ENCODE measurements around the gene HIVEP1. TPM values are rescaled to one million over a fixed set of nuclear protein-coding genes. Genes with fewer than 3 reads are reported as not detected.

HIVEP1 gene
- total RNA-seq, 1 experiment from 2014 or later, result 24.3 TPM

DNA sequence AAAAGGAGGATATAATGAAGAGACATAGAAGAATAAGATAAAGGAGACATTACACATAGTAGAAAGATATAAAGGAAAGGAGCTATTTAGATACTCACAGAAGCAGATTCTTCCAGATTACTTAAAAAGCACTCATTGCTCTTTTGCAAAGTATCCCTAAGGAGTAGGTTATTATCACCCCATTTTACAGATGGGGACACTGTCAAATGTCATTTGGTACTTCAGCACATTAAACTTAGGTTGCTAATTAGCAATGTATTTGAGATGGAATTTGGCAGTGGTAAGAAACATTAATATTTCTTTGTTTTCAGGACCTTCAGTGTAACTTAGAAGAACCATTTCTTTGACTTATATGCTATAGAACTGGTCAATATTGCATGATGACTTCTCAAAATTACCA, 11.9 kb upstream of the HIVEP1 start:
- DNase-seq (ENCODE audit: low spot score) (no peak), ATAC-seq (no peak)
- Mint-ChIP-seq H3K9me3 (no peaks in the 10 kb centered on the region), H3K27ac (no peak overlapping the region), H3K4me1 (peaks cover 16% of the 10 kb centered on the region), H3K36me3 (no peaks in the 10 kb centered on the region), H3K4me3 (no peak overlapping the region), H3K27me3 (ENCODE audit: low read depth) (no peaks in the 10 kb centered on the region)
- POLR2A ChIA-PET, result no interaction called here
- TF ChIP-seq GABPB1 (CRISPR knock-in tag; IDR thresholded peaks at IDR 0.05) (no peak), RELA (CRISPR knock-in tag; IDR thresholded peaks at IDR 0.05; ENCODE audit: borderline replicate concordance) (no peak), MYBL2 (CRISPR knock-in tag; IDR thresholded peaks at IDR 0.05) (no peak), NFYB (CRISPR knock-in tag; conservative IDR thresholded peaks at IDR 0.05; ENCODE audit: low read depth) (no peak)
- TF ChIP-seq, protein P1, sequence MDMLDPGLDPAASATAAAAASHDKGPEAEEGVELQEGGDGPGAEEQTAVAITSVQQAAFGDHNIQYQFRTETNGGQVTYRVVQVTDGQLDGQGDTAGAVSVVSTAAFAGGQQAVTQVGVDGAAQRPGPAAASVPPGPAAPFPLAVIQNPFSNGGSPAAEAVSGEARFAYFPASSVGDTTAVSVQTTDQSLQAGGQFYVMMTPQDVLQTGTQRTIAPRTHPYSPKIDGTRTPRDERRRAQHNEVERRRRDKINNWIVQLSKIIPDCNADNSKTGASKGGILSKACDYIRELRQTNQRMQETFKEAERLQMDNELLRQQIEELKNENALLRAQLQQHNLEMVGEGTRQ (CRISPR knock-in tag; IDR thresholded peaks at IDR 0.05), result no peak
- TF ChIP-seq, protein P2, sequence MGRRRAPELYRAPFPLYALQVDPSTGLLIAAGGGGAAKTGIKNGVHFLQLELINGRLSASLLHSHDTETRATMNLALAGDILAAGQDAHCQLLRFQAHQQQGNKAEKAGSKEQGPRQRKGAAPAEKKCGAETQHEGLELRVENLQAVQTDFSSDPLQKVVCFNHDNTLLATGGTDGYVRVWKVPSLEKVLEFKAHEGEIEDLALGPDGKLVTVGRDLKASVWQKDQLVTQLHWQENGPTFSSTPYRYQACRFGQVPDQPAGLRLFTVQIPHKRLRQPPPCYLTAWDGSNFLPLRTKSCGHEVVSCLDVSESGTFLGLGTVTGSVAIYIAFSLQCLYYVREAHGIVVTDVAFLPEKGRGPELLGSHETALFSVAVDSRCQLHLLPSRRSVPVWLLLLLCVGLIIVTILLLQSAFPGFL (CRISPR knock-in tag; IDR thresholded peaks at IDR 0.05; ENCODE audit: borderline replicate concordance), result no peak
- TF ChIP-seq, protein P3, sequence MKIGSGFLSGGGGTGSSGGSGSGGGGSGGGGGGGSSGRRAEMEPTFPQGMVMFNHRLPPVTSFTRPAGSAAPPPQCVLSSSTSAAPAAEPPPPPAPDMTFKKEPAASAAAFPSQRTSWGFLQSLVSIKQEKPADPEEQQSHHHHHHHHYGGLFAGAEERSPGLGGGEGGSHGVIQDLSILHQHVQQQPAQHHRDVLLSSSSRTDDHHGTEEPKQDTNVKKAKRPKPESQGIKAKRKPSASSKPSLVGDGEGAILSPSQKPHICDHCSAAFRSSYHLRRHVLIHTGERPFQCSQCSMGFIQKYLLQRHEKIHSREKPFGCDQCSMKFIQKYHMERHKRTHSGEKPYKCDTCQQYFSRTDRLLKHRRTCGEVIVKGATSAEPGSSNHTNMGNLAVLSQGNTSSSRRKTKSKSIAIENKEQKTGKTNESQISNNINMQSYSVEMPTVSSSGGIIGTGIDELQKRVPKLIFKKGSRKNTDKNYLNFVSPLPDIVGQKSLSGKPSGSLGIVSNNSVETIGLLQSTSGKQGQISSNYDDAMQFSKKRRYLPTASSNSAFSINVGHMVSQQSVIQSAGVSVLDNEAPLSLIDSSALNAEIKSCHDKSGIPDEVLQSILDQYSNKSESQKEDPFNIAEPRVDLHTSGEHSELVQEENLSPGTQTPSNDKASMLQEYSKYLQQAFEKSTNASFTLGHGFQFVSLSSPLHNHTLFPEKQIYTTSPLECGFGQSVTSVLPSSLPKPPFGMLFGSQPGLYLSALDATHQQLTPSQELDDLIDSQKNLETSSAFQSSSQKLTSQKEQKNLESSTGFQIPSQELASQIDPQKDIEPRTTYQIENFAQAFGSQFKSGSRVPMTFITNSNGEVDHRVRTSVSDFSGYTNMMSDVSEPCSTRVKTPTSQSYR (CRISPR knock-in tag; IDR thresholded peaks at IDR 0.05), result no peak
- CTCF ChIA-PET, result no interaction called here

DNA sequence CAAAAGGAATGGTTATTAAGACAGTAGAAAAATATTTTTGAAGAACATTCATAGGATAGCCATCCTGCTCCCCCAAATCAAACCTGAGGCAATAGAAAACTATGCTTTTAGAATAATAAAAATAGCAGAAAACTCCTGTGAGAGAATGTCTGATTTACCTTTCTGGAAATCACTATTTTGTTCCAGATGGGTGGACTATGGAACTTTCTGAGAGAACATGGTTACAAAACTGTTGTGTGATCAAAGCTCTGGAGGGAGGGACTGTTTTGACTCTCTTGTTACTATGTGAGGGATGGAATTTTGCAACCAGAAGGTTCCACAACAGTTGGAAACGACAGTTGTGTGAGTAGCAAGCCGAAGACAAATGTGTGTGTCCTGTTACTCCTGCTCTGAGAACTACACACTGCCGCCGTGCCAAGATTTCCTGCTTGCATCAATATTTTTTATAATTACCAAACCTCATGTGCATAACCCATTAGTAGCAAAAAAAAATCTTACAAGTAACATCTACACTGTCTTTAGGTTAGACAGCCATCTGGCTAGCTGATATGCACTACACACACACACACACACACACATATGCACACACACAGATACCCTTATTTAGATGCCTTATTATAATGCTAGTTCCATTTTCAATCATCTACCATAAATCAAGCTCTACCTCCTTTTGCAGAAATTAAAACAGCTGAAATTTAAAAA, 11.0 kb upstream of the HIVEP1 start:
- no peak for ATAC-seq
- no peaks in the 10 kb centered on the region for H3K36me3 Mint-ChIP-seq
- H3K27me3 Mint-ChIP-seq (ENCODE audit: low read depth), result no peaks in the 10 kb centered on the region
- peaks cover 16% of the 10 kb centered on the region for H3K4me1 Mint-ChIP-seq
- DNase-seq (ENCODE audit: low spot score), result no peak
- ChIA-PET CTCF (no interaction called here), POLR2A (no interaction called here)
- H3K9me3 Mint-ChIP-seq, result no peaks in the 10 kb centered on the region
- TF ChIP-seq, protein P4, sequence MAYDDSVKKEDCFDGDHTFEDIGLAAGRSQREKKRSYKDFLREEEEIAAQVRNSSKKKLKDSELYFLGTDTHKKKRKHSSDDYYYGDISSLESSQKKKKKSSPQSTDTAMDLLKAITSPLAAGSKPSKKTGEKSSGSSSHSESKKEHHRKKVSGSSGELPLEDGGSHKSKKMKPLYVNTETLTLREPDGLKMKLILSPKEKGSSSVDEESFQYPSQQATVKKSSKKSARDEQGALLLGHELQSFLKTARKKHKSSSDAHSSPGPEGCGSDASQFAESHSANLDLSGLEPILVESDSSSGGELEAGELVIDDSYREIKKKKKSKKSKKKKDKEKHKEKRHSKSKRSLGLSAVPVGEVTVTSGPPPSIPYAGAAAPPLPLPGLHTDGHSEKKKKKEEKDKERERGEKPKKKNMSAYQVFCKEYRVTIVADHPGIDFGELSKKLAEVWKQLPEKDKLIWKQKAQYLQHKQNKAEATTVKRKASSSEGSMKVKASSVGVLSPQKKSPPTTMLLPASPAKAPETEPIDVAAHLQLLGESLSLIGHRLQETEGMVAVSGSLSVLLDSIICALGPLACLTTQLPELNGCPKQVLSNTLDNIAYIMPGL (CRISPR knock-in tag; IDR thresholded peaks at IDR 0.05), result no peak
- TF ChIP-seq RORB (CRISPR knock-in tag; IDR thresholded peaks at IDR 0.05) (no peak), NR3C1 (CRISPR knock-in tag; conservative IDR thresholded peaks at IDR 0.05; ENCODE audit: low read depth) (no peak)
- H3K27ac Mint-ChIP-seq, result no peak overlapping the region
- H3K4me3 Mint-ChIP-seq, result no peak overlapping the region

DNA sequence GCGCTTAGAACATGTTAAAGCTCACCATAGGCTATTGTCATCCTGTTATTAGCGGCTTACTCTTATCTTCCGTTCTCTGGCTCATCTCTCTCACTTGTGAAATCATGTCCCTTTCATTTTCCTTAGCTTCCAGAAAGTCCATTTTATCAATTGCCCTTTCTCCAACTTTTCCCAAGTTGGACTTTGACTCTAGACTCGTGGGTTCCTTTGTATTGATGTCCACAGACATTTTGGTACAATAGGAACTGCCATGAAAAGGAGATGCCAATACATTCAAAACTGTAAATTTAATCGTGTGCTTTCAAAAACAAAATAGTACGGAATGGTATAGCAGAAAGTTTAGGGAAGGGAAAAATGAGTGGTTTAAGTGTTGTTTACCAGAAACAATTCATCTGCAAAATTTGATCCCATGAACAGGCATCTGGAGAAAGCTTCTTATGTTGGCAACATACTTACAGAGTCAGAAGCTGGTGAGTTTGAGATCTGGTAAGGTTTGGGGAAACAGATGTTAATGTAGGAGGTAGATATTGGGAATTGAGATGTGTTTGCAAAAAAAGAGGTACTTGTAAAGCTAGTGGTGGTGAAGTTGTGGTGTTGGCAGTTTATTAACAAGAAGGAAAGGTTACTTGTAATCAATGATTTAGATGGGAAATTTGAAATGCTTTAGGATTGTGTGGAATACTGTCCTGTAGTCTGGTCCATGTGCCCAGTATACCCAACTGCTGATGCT, 10.2 kb upstream of the HIVEP1 start:
- no peak for ATAC-seq
- Mint-ChIP-seq H3K27ac (no peak overlapping the region), H3K27me3 (ENCODE audit: low read depth) (no peaks in the 10 kb centered on the region), H3K36me3 (no peaks in the 10 kb centered on the region), H3K4me1 (peaks cover 14% of the 10 kb centered on the region), H3K4me3 (no peak overlapping the region), H3K9me3 (no peaks in the 10 kb centered on the region)
- DNase-seq (ENCODE audit: low spot score), result no peak
- POLR2A ChIA-PET, result no interaction called here
- CTCF ChIA-PET, result no interaction called here
- no peak for TF ChIP-seq ELF4 (CRISPR knock-in tag; IDR thresholded peaks at IDR 0.05; ENCODE audit: low read depth)
- TF ChIP-seq, protein P5, sequence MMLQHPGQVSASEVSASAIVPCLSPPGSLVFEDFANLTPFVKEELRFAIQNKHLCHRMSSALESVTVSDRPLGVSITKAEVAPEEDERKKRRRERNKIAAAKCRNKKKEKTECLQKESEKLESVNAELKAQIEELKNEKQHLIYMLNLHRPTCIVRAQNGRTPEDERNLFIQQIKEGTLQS (CRISPR knock-in tag; conservative IDR thresholded peaks at IDR 0.05), result no peak
- TF ChIP-seq, protein P6, sequence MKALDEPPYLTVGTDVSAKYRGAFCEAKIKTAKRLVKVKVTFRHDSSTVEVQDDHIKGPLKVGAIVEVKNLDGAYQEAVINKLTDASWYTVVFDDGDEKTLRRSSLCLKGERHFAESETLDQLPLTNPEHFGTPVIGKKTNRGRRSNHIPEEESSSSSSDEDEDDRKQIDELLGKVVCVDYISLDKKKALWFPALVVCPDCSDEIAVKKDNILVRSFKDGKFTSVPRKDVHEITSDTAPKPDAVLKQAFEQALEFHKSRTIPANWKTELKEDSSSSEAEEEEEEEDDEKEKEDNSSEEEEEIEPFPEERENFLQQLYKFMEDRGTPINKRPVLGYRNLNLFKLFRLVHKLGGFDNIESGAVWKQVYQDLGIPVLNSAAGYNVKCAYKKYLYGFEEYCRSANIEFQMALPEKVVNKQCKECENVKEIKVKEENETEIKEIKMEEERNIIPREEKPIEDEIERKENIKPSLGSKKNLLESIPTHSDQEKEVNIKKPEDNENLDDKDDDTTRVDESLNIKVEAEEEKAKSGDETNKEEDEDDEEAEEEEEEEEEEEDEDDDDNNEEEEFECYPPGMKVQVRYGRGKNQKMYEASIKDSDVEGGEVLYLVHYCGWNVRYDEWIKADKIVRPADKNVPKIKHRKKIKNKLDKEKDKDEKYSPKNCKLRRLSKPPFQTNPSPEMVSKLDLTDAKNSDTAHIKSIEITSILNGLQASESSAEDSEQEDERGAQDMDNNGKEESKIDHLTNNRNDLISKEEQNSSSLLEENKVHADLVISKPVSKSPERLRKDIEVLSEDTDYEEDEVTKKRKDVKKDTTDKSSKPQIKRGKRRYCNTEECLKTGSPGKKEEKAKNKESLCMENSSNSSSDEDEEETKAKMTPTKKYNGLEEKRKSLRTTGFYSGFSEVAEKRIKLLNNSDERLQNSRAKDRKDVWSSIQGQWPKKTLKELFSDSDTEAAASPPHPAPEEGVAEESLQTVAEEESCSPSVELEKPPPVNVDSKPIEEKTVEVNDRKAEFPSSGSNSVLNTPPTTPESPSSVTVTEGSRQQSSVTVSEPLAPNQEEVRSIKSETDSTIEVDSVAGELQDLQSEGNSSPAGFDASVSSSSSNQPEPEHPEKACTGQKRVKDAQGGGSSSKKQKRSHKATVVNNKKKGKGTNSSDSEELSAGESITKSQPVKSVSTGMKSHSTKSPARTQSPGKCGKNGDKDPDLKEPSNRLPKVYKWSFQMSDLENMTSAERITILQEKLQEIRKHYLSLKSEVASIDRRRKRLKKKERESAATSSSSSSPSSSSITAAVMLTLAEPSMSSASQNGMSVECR (CRISPR knock-in tag; IDR thresholded peaks at IDR 0.05; ENCODE audit: borderline replicate concordance), result no peak
- TF ChIP-seq ESRRA (CRISPR knock-in tag; IDR thresholded peaks at IDR 0.05; ENCODE audit: borderline replicate concordance), result no peak
- no peak for TF ChIP-seq RELA (CRISPR knock-in tag; IDR thresholded peaks at IDR 0.05; ENCODE audit: borderline replicate concordance)
- TF ChIP-seq PRRX2 (CRISPR knock-in tag; IDR thresholded peaks at IDR 0.05), result no peak
- TF ChIP-seq, protein P7, sequence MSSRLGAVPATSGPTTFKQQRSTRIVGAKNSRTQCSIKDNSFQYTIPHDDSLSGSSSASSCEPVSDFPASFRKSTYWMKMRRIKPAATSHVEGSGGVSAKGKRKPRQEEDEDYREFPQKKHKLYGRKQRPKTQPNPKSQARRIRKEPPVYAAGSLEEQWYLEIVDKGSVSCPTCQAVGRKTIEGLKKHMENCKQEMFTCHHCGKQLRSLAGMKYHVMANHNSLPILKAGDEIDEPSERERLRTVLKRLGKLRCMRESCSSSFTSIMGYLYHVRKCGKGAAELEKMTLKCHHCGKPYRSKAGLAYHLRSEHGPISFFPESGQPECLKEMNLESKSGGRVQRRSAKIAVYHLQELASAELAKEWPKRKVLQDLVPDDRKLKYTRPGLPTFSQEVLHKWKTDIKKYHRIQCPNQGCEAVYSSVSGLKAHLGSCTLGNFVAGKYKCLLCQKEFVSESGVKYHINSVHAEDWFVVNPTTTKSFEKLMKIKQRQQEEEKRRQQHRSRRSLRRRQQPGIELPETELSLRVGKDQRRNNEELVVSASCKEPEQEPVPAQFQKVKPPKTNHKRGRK (CRISPR knock-in tag; IDR thresholded peaks at IDR 0.05; ENCODE audit: borderline replicate concordance), result no peak
- no peak for TF ChIP-seq GTF2I (CRISPR knock-in tag; conservative IDR thresholded peaks at IDR 0.05)

All from WTC11 (cell line).